A673 (cell line): ENCODE data around the gene RUBCNL. TPM values are rescaled to one million over a fixed set of nuclear protein-coding genes. Genes with fewer than 3 reads are reported as not detected.
A peak's percentile ranks its signal among the peaks of the same experiment; 100 is the strongest.

Source experiments
- BruUV-seq: library from RNA; stranded (reverse); fragments of 400-500 nt; replicated peaks from 2 replicates; lab custom pipeline; 2021; lab: Mats Ljungman, UMichigan
- CTCF ChIA-PET: fragments of 300-600 bp; sonication (Branson Sonifier 250); formaldehyde crosslinking; loops from one replicate; lab custom pipeline; 2022; ENCODE audit warnings: antibody characterized with exemption; lab: Charles Lee
- POLR2A ChIA-PET: fragments of 300-600 bp; sonication (Branson Sonifier 250); formaldehyde crosslinking; loops from one replicate; lab custom pipeline; 2022; ENCODE audit warnings: antibody characterized with exemption; ENCODE audit not compliant: low non-redundant PET; lab: Charles Lee
- DNase-seq: peaks from one replicate; pipeline ENCODE4 v3.0.0-alpha.2; 2015; ENCODE audit warnings: low spot score
- H3K27ac ChIP-seq: fragments of 200-600 bp; sonication (generic); 2 replicates; pipeline ENCODE4 v1.5.1; 2016; ENCODE audit warnings: mixed run types, low read depth, mild to moderate bottlenecking, mixed read lengths, antibody characterized with exemption, low read length; ENCODE audit not compliant: poor library complexity, severe bottlenecking
- H3K27me3 ChIP-seq: fragments of 200-600 bp; sonication (generic); replicated peaks from 2 replicates; pipeline ENCODE4 v1.6.1; 2017; ENCODE audit warnings: mixed run types, low read depth, mild to moderate bottlenecking, mixed read lengths, antibody characterized with exemption, low read length; ENCODE audit not compliant: insufficient read depth, poor library complexity
- H3K36me3 ChIP-seq: fragments of 200-600 bp; sonication (generic); 2 replicates; pipeline ENCODE4 v1.6.1; 2016; ENCODE audit warnings: mixed run types, mild to moderate bottlenecking, mixed read lengths, antibody characterized with exemption, low read length; ENCODE audit not compliant: insufficient read depth, poor library complexity, severe bottlenecking
- H3K4me1 ChIP-seq: fragments of 200-600 bp; sonication (generic); 2 replicates; pipeline ENCODE4 v1.6.1; 2017; ENCODE audit warnings: mixed run types, mild to moderate bottlenecking, mixed read lengths, antibody characterized with exemption, low read length; ENCODE audit not compliant: insufficient read depth, poor library complexity, severe bottlenecking
- H3K4me3 ChIP-seq: fragments of 200-600 bp; sonication (generic); 2 replicates; pipeline ENCODE4 v1.5.1; 2016; ENCODE audit warnings: low read depth, mixed run types, mild to moderate bottlenecking, mixed read lengths, low read length; ENCODE audit not compliant: poor library complexity, severe bottlenecking
- H3K9me3 ChIP-seq: fragments of 200-600 bp; sonication (generic); 2 replicates; pipeline ENCODE4 v1.6.1; 2016; ENCODE audit warnings: mixed run types, low read depth, mild to moderate bottlenecking, mixed read lengths, antibody characterized with exemption, low read length; ENCODE audit not compliant: poor library complexity, severe bottlenecking
- EZH2 ChIP-seq: fragments of 200-600 bp; sonication (generic); IDR thresholded peaks from 2 replicates; pipeline ENCODE4 v1.6.1; 2017; ENCODE audit warnings: borderline replicate concordance, low read depth, mild to moderate bottlenecking, mixed read lengths, antibody characterized with exemption, low read length; ENCODE audit not compliant: poor library complexity, severe bottlenecking
- intact Hi-C: fragments of 100-400 bp; cut with micrococcal nuclease; formaldehyde crosslinking; loops from one replicate; pipeline ENCODE4 v1.10.0; 2022; ENCODE audit not compliant: unreplicated experiment
- total RNA-seq: library from RNA; stranded (reverse); gene quantifications from 2 replicates; pipeline ENCODE4 v1.2.3, GENCODE V29; 2021
- TF ChIP-seq, protein P1 (sequence below): fragments of 300-800, 200-600 bp; sonication (generic); conservative IDR thresholded peaks from 2 replicates; pipeline ENCODE4 v1.5.1; 2017; ENCODE audit warnings: low read depth, mild to moderate bottlenecking, antibody characterized with exemption, low read length, moderate library complexity, mixed read lengths

The RUBCNL gene
- total RNA-seq, 1 experiment from 2014 or later = 126 TPM

DNA sequence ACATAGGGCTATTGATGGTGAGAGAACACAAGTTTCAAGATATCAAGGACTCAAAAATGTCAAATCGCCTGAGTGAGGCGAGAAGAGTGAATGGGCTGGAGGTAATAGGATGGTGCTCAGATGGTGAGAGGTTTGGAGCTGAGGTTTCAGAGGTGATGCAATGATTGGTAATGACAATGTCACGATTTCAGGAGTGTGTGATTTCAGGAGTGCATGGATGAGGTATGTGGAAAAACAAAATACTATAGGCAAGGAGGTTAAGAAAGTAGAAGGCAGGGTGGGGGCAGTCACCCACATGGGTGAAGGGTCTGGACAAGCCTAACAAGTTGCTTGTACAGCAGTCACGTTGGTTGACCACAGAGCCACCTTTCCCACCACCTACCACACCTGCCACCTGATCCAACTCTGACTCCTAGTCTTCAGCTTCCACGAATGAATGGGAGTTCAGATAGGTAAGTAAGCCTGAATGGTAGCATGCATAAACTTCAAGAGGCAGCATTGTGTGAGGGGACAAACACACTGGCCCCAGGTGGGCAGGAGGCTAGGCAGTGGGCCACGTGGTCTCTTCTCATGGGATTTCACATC lies 71.5 kb downstream of the RUBCNL start:
- Histone ChIP-seq H3K4me1 (peaks cover 3% of the 10 kb centered on the region), H3K27ac (peak overlapping the region; percentile 56), H3K4me3 (no peak overlapping the region), H3K9me3 (peaks cover 4% of the 10 kb centered on the region), H3K27me3 (no peaks in the 10 kb centered on the region), H3K36me3 (no peaks in the 10 kb centered on the region)
- no peak for TF ChIP-seq EZH2
- TF ChIP-seq, protein P1, sequence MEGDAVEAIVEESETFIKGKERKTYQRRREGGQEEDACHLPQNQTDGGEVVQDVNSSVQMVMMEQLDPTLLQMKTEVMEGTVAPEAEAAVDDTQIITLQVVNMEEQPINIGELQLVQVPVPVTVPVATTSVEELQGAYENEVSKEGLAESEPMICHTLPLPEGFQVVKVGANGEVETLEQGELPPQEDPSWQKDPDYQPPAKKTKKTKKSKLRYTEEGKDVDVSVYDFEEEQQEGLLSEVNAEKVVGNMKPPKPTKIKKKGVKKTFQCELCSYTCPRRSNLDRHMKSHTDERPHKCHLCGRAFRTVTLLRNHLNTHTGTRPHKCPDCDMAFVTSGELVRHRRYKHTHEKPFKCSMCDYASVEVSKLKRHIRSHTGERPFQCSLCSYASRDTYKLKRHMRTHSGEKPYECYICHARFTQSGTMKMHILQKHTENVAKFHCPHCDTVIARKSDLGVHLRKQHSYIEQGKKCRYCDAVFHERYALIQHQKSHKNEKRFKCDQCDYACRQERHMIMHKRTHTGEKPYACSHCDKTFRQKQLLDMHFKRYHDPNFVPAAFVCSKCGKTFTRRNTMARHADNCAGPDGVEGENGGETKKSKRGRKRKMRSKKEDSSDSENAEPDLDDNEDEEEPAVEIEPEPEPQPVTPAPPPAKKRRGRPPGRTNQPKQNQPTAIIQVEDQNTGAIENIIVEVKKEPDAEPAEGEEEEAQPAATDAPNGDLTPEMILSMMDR = no peak
- BruUV-seq = no TSS peak
- intact Hi-C loops = no loop called here
- ChIA-PET CTCF (interaction anchor here (0.5 to 1.7 kb wide), 2 partner anchors 190 to 1012 kb away, joined by 3 to 7 read pairs; no protein-coding TSS in a partner anchor), POLR2A (no interaction called here)
- DNase-seq = peak; percentile 13

GRCh38 chr13:46315036-46315435 lies 72.0 kb downstream of the RUBCNL start:
- ChIA-PET CTCF (no interaction called here), POLR2A (no interaction called here)
- Histone ChIP-seq H3K27me3 (no peaks in the 10 kb centered on the region), H3K4me1 (no peaks in the 10 kb centered on the region), H3K36me3 (no peaks in the 10 kb centered on the region), H3K4me3 (no peak overlapping the region), H3K9me3 (peaks cover 5% of the 10 kb centered on the region), H3K27ac (no peak overlapping the region)
- DNase-seq = no peak
- intact Hi-C loops = no loop called here
- TF ChIP-seq, protein P1 = no peak
- TF ChIP-seq EZH2 = no peak
- BruUV-seq = no TSS peak

GRCh38 chr13:46314587-46314986 lies 72.5 kb downstream of the RUBCNL start:
- Histone ChIP-seq H3K36me3 (no peaks in the 10 kb centered on the region), H3K27ac (no peak overlapping the region), H3K4me1 (no peaks in the 10 kb centered on the region), H3K9me3 (peaks cover 9% of the 10 kb centered on the region), H3K27me3 (no peaks in the 10 kb centered on the region), H3K4me3 (no peak overlapping the region)
- intact Hi-C loops = no loop called here
- TF ChIP-seq EZH2 = no peak
- TF ChIP-seq, protein P1 = no peak
- no peak for DNase-seq
- ChIA-PET POLR2A (no interaction called here), CTCF (no interaction called here)
- BruUV-seq = no TSS peak
